ENCODE measurements around the gene LRRN4.
"Not testable (repeated sequence)": the region's sequence is repeated elsewhere in the genome, so short reads cannot be mapped to it uniquely, and the experiment has no call there.

Gene LRRN4

DNA sequence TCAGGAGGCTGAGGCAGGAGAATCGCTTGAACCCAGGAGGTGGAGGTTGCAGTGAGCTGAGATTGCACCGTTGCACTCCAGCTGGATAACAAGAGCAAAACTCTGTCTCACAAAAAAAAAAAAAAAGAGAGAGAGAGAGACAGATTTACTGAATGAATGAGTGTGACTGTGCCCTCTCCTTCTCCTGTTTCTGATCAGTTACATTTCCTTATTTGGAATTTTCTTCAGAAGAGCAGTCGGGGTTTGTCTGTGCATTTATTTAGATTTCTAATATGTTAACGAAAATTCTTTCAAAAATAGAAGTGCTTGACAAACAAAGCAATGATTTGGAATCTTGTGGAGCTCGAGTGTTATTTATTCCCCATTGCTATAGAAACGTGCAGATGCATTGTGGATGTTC is 6.4 kb upstream of the LRRN4 start:
- no peak overlapping the region for H3K9ac ChIP-seq (ENCODE audit: low read length in 2 of 2)
- no peaks in the 10 kb centered on the region for H3K9me3 ChIP-seq (ENCODE audit: control insufficient read depth in 2 of 2, low read length in 2 of 2)
- no peaks in the 10 kb centered on the region for H3K36me3 ChIP-seq (ENCODE audit: control insufficient read depth in 2 of 2, insufficient read depth in 2 of 2, low read length in 2 of 2)
- no peak overlapping the region for H3K27ac ChIP-seq (ENCODE audit: low read length)
- no peak overlapping the region for H3K4me3 ChIP-seq (ENCODE audit: low read length in 2 of 2)
- peaks cover 0 to 4% of the 10 kb centered on the region in 2 donors for H3K27me3 ChIP-seq (ENCODE audit: control insufficient read depth in 1 of 2, insufficient read depth in 2 of 2, low read length in 2 of 2)
- H3K4me1 ChIP-seq (ENCODE audit: control insufficient read depth, insufficient read depth, low read length) = no peaks in the 10 kb centered on the region

DNA sequence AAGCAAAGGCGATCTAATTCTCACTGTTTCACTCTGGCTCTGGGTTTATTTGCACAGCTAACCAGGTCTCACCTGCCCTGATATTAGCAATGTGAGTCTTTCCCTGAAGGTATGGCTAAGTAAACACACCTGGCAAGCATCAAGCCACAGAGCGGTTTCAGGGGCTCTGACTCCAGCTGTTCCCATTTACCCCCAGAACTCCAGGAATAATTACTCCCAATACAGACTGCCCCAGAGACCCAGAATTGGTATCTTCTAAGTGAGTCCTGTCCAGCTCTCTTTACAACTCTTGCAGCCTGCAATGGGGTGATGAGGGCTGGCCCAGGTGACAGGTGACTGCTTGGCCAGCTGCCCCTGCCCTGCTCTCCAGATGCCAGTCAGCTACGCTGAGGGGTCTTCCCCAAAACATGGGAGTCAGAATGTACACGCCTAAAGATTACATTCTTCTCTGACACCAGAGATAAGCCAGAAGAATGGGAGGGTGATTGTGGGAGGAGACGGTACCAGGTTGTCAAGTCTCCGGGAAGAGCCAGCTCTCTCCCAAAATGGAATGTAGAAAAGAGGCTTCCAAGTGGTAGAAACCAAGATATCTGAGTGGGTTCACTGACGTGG is 4.9 kb upstream of the LRRN4 start:
- Histone ChIP-seq H3K36me3 (ENCODE audit: control insufficient read depth in 2 of 2, insufficient read depth in 2 of 2, low read length in 2 of 2) (no peaks in the 10 kb centered on the region), H3K9me3 (ENCODE audit: control insufficient read depth in 2 of 2, low read length in 2 of 2) (no peaks in the 10 kb centered on the region), H3K27ac (ENCODE audit: low read length) (no peak overlapping the region), H3K4me1 (ENCODE audit: control insufficient read depth, insufficient read depth, low read length) (peaks cover 4% of the 10 kb centered on the region), H3K27me3 (ENCODE audit: control insufficient read depth in 1 of 2, insufficient read depth in 2 of 2, low read length in 2 of 2) (peaks cover 0 to 4% of the 10 kb centered on the region in 2 donors), H3K4me3 (ENCODE audit: low read length in 2 of 2) (no peak overlapping the region), H3K9ac (ENCODE audit: low read length in 2 of 2) (no peak overlapping the region)

DNA sequence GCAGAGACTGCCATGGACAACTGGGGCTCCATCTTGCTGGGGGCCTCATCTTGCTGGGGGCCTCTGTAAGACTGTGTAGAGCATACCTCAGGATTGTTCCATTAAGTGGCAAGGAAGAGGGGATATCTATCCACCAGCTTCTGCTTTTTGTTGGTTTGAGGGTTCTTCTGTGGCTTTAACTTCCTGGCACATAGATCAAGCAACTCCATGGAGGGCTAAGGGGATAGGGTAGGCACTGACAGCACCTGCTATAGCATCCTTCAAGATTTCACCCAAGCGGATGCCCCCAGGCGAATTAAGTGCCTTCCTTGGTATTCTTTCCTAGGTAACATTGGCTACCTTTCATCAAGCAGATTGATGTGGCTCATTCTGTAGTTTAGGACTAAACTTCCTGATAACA is 3.8 kb upstream of the LRRN4 start:
- Histone ChIP-seq H3K9me3 (ENCODE audit: control insufficient read depth in 2 of 2, low read length in 2 of 2) (no peaks in the 10 kb centered on the region), H3K27me3 (ENCODE audit: control insufficient read depth in 1 of 2, insufficient read depth in 2 of 2, low read length in 2 of 2) (peaks cover 0 to 4% of the 10 kb centered on the region in 2 donors), H3K4me1 (ENCODE audit: control insufficient read depth, insufficient read depth, low read length) (peaks cover 14% of the 10 kb centered on the region), H3K4me3 (ENCODE audit: low read length in 2 of 2) (no peak overlapping the region), H3K9ac (ENCODE audit: low read length in 2 of 2) (no peak overlapping the region), H3K27ac (ENCODE audit: low read length) (no peak overlapping the region), H3K36me3 (ENCODE audit: control insufficient read depth in 2 of 2, insufficient read depth in 2 of 2, low read length in 2 of 2) (no peaks in the 10 kb centered on the region)

DNA sequence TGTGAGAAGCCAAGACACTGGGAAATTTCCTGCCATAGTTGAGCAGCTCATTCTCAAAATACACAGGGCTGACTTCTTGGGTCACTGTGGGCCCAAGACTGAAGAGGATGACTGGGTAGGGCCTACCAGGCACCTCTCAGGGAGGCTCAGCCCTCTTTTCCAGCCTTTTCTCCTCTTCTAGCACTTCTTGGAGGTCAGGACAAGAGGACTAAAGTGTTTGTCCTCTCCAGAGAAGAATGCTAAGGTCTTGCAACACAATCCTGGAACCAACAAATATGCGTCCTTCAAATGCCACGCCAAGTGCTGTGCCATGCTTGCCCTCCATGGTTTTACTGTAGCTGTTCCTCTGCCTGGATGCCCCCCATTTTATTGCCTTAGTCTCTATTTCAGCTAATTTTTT is 3.3 kb upstream of the LRRN4 start:
- Histone ChIP-seq H3K9ac (ENCODE audit: low read length in 2 of 2) (no peak overlapping the region), H3K27me3 (ENCODE audit: control insufficient read depth in 1 of 2, insufficient read depth in 2 of 2, low read length in 2 of 2) (peaks cover 0 to 4% of the 10 kb centered on the region in 2 donors), H3K4me3 (ENCODE audit: low read length in 2 of 2) (no peak overlapping the region), H3K36me3 (ENCODE audit: control insufficient read depth in 2 of 2, insufficient read depth in 2 of 2, low read length in 2 of 2) (no peaks in the 10 kb centered on the region), H3K4me1 (ENCODE audit: control insufficient read depth, insufficient read depth, low read length) (peaks cover 14% of the 10 kb centered on the region), H3K9me3 (ENCODE audit: control insufficient read depth in 2 of 2, low read length in 2 of 2) (no peaks in the 10 kb centered on the region), H3K27ac (ENCODE audit: low read length) (no peak overlapping the region)

DNA sequence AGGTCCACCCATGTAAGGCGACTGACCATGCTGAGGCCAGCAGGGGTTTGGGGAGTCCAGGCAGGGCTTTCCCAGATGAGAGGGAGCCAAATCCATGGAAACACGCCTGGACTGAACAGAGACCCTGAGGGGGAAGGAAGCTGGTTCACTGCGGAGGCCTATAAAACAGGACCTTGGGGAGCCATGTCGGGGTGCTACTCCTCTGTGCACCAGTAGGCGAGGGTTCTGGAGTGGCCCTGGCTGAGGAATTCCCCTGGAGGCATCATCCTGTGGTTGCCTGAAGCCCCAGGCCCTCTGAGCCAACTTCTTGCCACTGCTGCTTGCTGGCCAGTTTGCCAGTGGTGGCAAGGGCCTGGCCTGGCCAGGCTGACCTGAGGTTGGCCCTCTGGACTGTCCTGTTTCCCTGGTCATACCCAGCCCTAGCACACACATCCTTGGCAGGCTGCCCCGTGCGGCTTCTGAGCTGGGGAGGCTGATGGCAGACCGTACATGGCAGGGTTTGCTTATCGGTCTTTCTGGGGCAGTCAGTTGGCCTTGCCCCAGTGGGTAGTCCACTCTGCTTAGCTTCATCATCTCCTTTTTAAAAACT is 2.2 kb upstream of the LRRN4 start:
- no peak overlapping the region for H3K27ac ChIP-seq (ENCODE audit: low read length)
- H3K4me3 ChIP-seq (ENCODE audit: low read length in 2 of 2) = no peak overlapping the region
- H3K36me3 ChIP-seq (ENCODE audit: control insufficient read depth in 2 of 2, insufficient read depth in 2 of 2, low read length in 2 of 2) = no peaks in the 10 kb centered on the region
- no peaks in the 10 kb centered on the region for H3K9me3 ChIP-seq (ENCODE audit: control insufficient read depth in 2 of 2, low read length in 2 of 2)
- no peak overlapping the region for H3K9ac ChIP-seq (ENCODE audit: low read length in 2 of 2)
- H3K4me1 ChIP-seq (ENCODE audit: control insufficient read depth, insufficient read depth, low read length) = peaks cover 21% of the 10 kb centered on the region
- peaks cover 0 to 4% of the 10 kb centered on the region in 2 donors for H3K27me3 ChIP-seq (ENCODE audit: control insufficient read depth in 1 of 2, insufficient read depth in 2 of 2, low read length in 2 of 2)

DNA sequence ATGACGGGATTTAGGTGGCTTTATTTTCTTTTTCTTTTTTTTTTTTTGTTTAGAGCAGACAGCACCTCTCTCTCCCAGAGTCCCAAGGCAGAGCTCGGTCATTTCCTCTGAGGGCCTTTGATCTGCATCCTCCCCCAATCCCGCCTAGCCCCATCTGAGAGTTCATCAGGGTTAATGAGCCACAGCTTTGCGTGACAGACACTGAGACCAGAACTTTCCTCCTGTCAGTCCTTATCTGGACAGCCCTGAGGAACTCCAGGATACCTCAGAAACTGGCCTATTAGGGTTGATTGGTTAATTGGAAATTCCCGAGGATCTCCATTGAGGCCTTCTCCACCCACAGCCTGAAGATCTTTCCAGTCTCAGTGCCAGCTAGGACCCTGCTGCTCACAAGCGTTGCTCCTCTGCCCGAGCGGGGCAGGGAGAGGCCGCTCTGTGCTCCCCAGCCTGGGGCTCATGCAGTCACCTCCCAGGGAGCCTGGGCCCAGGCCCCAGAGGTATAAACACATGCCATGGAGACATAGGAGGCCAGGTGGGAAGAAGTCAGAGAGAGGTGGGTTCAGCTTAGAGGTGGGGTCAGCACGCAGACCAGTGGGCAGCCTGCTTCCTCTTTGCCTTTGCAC is 1.4 kb upstream of the LRRN4 start:
- Histone ChIP-seq H3K36me3 (ENCODE audit: control insufficient read depth in 2 of 2, insufficient read depth in 2 of 2, low read length in 2 of 2) (no peaks in the 10 kb centered on the region), H3K9me3 (ENCODE audit: control insufficient read depth in 2 of 2, low read length in 2 of 2) (no peaks in the 10 kb centered on the region), H3K27me3 (ENCODE audit: control insufficient read depth in 1 of 2, insufficient read depth in 2 of 2, low read length in 2 of 2) (peaks cover 0 to 4% of the 10 kb centered on the region in 2 donors)

DNA sequence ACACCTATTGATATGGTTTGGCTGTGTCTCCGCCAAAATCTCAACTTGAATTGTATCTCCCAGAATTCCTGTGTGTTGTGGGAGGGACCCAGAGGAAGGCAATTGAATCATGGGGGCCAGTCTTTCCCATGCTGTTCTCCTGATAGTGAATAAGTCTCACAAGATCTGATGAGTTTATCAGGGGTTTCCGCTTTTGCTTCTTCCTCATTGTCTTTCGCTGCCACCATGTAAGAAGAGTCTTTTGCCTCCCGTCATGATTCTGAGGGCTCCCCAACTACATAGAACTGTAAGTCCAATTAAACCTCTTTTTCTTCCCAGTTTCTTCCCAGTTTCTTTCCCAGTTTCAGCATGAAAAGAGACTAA is 810 bp upstream of the LRRN4 start:
- not testable (repeated sequence) for H3K4me3 ChIP-seq (ENCODE audit: low read length in 2 of 2); H3K9ac ChIP-seq (ENCODE audit: low read length in 2 of 2); H3K36me3 ChIP-seq (ENCODE audit: control insufficient read depth in 2 of 2, insufficient read depth in 2 of 2, low read length in 2 of 2); H3K27me3 ChIP-seq (ENCODE audit: control insufficient read depth in 1 of 2, insufficient read depth in 2 of 2, low read length in 2 of 2); H3K9me3 ChIP-seq (ENCODE audit: control insufficient read depth in 2 of 2, low read length in 2 of 2); H3K27ac ChIP-seq (ENCODE audit: low read length)
- peaks cover 27% of the 10 kb centered on the region for H3K4me1 ChIP-seq (ENCODE audit: control insufficient read depth, insufficient read depth, low read length)

More for the DNA sequence above, 1.4 kb upstream of the LRRN4 start:
- H3K27ac ChIP-seq (ENCODE audit: low read length) = no peak overlapping the region
- no peak overlapping the region for H3K4me3 ChIP-seq (ENCODE audit: low read length in 2 of 2)
- H3K9ac ChIP-seq (ENCODE audit: low read length in 2 of 2) = no peak overlapping the region
- H3K4me1 ChIP-seq (ENCODE audit: control insufficient read depth, insufficient read depth, low read length) = peaks cover 27% of the 10 kb centered on the region

DNA sequence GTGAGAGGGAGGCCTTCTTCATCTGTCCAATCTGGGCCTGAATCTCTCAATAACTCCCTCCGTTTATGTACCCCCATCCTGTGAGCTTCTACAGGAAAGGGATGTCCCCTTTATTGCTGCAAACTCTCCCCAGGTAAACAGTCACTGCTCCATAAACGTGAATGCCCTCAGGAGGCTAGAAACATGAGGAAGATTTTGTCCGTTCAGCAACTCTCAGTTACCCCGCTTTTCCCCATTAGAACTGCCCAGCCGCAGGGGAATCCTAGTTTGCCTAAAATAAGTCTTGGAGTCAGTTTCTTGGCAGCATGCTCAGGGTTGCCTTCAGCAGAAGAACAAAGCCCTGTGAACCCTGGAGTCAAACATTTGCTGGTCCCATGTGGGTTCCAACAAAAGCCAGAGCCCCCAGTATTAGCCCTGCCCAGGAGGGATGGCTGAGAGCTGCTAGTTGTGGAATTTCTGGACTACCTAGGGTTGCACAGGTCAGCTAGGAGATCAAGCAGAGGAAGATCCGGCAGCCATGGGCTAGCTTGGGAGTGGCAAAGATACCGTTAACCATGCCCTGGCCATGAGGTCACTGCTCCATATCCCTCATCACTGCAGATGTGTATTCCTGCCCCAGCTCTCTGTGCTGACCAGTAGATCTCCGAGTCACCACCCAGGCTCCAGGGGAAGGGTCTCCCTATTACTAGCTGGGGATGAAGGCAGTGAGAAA is 640 bp downstream of the LRRN4 start:
- H3K9me3 ChIP-seq (ENCODE audit: control insufficient read depth in 2 of 2, low read length in 2 of 2) = no peaks in the 10 kb centered on the region
- H3K9ac ChIP-seq (ENCODE audit: low read length in 2 of 2) = no peak overlapping the region
- H3K4me1 ChIP-seq (ENCODE audit: control insufficient read depth, insufficient read depth, low read length) = peaks cover 27% of the 10 kb centered on the region
- no peak overlapping the region for H3K4me3 ChIP-seq (ENCODE audit: low read length in 2 of 2)
- peaks cover 0 to 4% of the 10 kb centered on the region in 2 donors for H3K27me3 ChIP-seq (ENCODE audit: control insufficient read depth in 1 of 2, insufficient read depth in 2 of 2, low read length in 2 of 2)
- no peaks in the 10 kb centered on the region for H3K36me3 ChIP-seq (ENCODE audit: control insufficient read depth in 2 of 2, insufficient read depth in 2 of 2, low read length in 2 of 2)
- H3K27ac ChIP-seq (ENCODE audit: low read length) = no peak overlapping the region

DNA sequence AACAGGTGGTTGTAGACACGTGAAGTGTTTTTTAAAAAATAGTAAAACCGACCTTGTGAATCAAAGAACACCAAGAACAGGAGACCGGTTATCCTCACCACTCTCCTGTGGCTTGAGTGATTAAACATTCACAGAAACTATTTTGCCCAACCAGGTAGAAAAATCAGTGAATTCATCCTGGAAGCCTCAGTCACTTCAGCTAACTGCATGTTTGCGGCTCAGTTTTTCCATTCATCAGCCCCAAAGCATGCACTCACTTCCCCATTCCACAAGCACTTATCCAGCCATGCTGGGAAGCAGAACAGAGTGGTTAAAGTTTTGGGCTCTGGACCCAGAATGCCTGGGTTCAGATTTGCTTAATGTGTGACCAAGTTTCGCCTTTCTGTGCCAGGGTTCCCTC is 2.4 kb downstream of the LRRN4 start:
- Histone ChIP-seq H3K9me3 (ENCODE audit: control insufficient read depth in 2 of 2, low read length in 2 of 2) (no peaks in the 10 kb centered on the region), H3K27ac (ENCODE audit: low read length) (no peak overlapping the region), H3K36me3 (ENCODE audit: control insufficient read depth in 2 of 2, insufficient read depth in 2 of 2, low read length in 2 of 2) (no peaks in the 10 kb centered on the region), H3K27me3 (ENCODE audit: control insufficient read depth in 1 of 2, insufficient read depth in 2 of 2, low read length in 2 of 2) (peaks cover 0 to 4% of the 10 kb centered on the region in 2 donors), H3K9ac (ENCODE audit: low read length in 2 of 2) (peak overlapping the region; percentile 20 to 21), H3K4me1 (ENCODE audit: control insufficient read depth, insufficient read depth, low read length) (peaks cover 27% of the 10 kb centered on the region), H3K4me3 (ENCODE audit: low read length in 2 of 2) (peak overlapping the region; percentile 43 to 68)

DNA sequence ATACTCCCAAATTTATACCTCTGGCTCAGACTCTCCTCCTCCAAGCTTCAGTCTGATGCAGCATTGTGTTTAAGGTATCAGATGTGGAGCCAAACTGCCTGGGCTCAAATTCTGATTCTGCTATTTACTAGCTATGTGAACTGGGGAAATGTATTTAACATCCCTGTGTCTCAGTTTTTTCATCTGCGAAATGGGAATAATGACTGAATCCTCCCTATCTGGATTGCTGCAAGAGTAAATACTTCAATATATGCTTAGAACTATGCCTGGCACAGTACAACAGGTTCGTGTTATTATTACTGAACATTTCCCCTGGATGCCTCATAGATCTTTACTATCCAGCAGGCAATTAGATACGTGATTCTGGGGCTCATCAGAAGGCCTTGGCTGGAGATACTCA is 5.5 kb downstream of the LRRN4 start:
- Histone ChIP-seq H3K4me1 (ENCODE audit: control insufficient read depth, insufficient read depth, low read length) (peaks cover 19% of the 10 kb centered on the region), H3K4me3 (ENCODE audit: low read length in 2 of 2) (no peak overlapping the region), H3K27ac (ENCODE audit: low read length) (no peak overlapping the region), H3K27me3 (ENCODE audit: control insufficient read depth in 1 of 2, insufficient read depth in 2 of 2, low read length in 2 of 2) (no peaks in the 10 kb centered on the region), H3K9ac (ENCODE audit: low read length in 2 of 2) (no peak overlapping the region), H3K36me3 (ENCODE audit: control insufficient read depth in 2 of 2, insufficient read depth in 2 of 2, low read length in 2 of 2) (peaks cover 0 to 4% of the 10 kb centered on the region in 2 donors), H3K9me3 (ENCODE audit: control insufficient read depth in 2 of 2, low read length in 2 of 2) (no peaks in the 10 kb centered on the region)

Data from stomach smooth muscle (tissue), 2 donors.